ENCODE results near the gene TMEM53. TPM values are rescaled to one million over a fixed set of nuclear protein-coding genes. Genes with fewer than 3 reads are reported as not detected.

Gene TMEM53
- total RNA-seq, 1 donor: 6.9 TPM

DNA sequence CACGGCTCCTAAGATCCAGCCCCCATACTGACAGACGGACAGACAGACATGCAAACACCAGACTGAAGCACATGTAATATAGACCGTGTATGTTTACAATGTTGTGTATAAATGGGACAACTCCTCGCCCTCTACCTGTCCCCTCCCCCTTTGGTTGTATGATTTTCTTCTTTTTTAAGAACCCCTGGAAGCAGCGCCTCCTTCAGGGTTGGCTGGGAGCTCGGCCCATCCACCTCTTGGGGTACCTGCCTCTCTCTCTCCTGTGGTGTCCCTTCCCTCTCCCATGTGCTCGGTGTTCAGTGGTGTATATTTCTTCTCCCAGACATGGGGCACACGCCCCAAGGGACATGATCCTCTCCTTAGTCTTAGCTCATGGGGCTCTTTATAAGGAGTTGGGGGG is 23.2 kb downstream of the TMEM53 start:
- Histone ChIP-seq H3K9me3 (ENCODE audit: low read depth, low read length) (no peaks in the 10 kb centered on the region), H3K79me2 (ENCODE audit: insufficient read depth, low read length) (no peaks in the 10 kb centered on the region), H3K27me3 (ENCODE audit: insufficient read depth, low read length) (no peaks in the 10 kb centered on the region), H3K36me3 (ENCODE audit: insufficient read depth, low read length) (peaks cover 51% of the 10 kb centered on the region), H3K4me1 (ENCODE audit: insufficient read depth, low read length) (peaks cover under 1% of the 10 kb centered on the region), H2AFZ (ENCODE audit: low read length) (no peak overlapping the region), H3K27ac (ENCODE audit: low read depth, low read length) (no peak overlapping the region), H4K20me1 (ENCODE audit: insufficient read depth, low read length) (peaks cover 4% of the 10 kb centered on the region), H3K4me2 (ENCODE audit: insufficient read depth, low read length) (no peak overlapping the region), H3K4me3 (ENCODE audit: insufficient read depth, low read length) (no peak overlapping the region)
- peak; percentile 57 for DNase-seq (ENCODE audit: insufficient read length, low spot score, missing footprints)
- TF ChIP-seq CTCF (IDR thresholded peaks at IDR 0.05; ENCODE audit: extremely low read depth, low read depth, low read length): no peak

DNA sequence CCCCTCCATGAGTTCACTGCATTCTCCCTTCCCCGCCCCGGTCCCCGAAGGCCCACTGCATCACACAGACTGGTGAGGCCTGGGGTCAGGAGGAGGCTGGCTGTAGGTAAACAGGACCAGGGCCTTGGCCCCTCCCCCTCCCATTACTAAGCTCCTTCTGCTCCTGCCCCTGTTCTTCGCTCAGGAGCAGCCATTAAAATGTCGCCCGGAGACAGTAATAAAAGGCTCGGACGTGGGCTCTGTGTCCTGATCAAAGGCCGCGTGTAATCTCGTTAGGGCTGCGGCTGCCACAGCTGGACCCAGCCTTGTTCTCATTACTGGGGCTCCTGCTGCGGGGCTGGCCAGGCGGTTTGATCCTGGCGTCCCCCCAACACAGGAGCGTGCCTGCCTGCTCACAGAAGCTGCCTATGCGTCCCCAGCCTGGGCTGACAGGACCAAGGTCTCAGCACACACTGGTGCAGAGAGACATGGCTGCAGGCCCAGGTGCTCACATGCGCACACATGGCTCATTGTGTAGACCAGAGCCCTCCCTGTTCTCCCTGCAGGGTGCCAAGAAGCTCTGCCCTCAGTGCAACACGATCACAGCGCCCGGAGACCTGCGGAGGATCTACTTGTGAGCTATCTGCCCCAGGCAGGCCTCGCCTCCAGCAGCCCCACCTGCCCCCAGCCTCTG is 24.0 kb downstream of the TMEM53 start:
- Histone ChIP-seq H3K4me3 (ENCODE audit: insufficient read depth, low read length) (no peak overlapping the region), H4K20me1 (ENCODE audit: insufficient read depth, low read length) (peaks cover 4% of the 10 kb centered on the region), H3K79me2 (ENCODE audit: insufficient read depth, low read length) (no peaks in the 10 kb centered on the region), H3K36me3 (ENCODE audit: insufficient read depth, low read length) (peaks cover 53% of the 10 kb centered on the region), H3K4me1 (ENCODE audit: insufficient read depth, low read length) (peaks cover 4% of the 10 kb centered on the region), H3K4me2 (ENCODE audit: insufficient read depth, low read length) (no peak overlapping the region), H3K27me3 (ENCODE audit: insufficient read depth, low read length) (no peaks in the 10 kb centered on the region), H3K9me3 (ENCODE audit: low read depth, low read length) (no peaks in the 10 kb centered on the region), H3K27ac (ENCODE audit: low read depth, low read length) (no peak overlapping the region), H2AFZ (ENCODE audit: low read length) (no peak overlapping the region)
- DNase-seq (ENCODE audit: insufficient read length, low spot score, missing footprints): peak; percentile 50
- no peak for TF ChIP-seq CTCF (IDR thresholded peaks at IDR 0.05; ENCODE audit: extremely low read depth, low read depth, low read length)

- DNase-seq (ENCODE audit: insufficient read length, low spot score, missing footprints): no peak
- Histone ChIP-seq H3K36me3 (ENCODE audit: insufficient read depth, low read length) (peaks cover 57% of the 10 kb centered on the region), H2AFZ (ENCODE audit: low read length) (no peak overlapping the region), H4K20me1 (ENCODE audit: insufficient read depth, low read length) (peaks cover 4% of the 10 kb centered on the region), H3K4me1 (ENCODE audit: insufficient read depth, low read length) (peaks cover 10% of the 10 kb centered on the region), H3K4me2 (ENCODE audit: insufficient read depth, low read length) (no peak overlapping the region), H3K9me3 (ENCODE audit: low read depth, low read length) (no peaks in the 10 kb centered on the region), H3K79me2 (ENCODE audit: insufficient read depth, low read length) (no peaks in the 10 kb centered on the region), H3K27ac (ENCODE audit: low read depth, low read length) (no peak overlapping the region), H3K27me3 (ENCODE audit: insufficient read depth, low read length) (no peaks in the 10 kb centered on the region), H3K4me3 (ENCODE audit: insufficient read depth, low read length) (no peak overlapping the region)
- no peak for TF ChIP-seq CTCF (IDR thresholded peaks at IDR 0.05; ENCODE audit: extremely low read depth, low read depth, low read length)
These were observed 24.5 kb downstream of the TMEM53 start for GRCh38 chr1:44649788-44650158.

GRCh38 chr1:44648529-44649250 is 25.6 kb downstream of the TMEM53 start:
- Histone ChIP-seq H3K4me1 (ENCODE audit: insufficient read depth, low read length) (peaks cover 11% of the 10 kb centered on the region), H3K27me3 (ENCODE audit: insufficient read depth, low read length) (no peaks in the 10 kb centered on the region), H3K4me3 (ENCODE audit: insufficient read depth, low read length) (no peak overlapping the region), H3K4me2 (ENCODE audit: insufficient read depth, low read length) (no peak overlapping the region), H3K27ac (ENCODE audit: low read depth, low read length) (no peak overlapping the region), H3K79me2 (ENCODE audit: insufficient read depth, low read length) (no peaks in the 10 kb centered on the region), H3K36me3 (ENCODE audit: insufficient read depth, low read length) (peaks cover 64% of the 10 kb centered on the region), H3K9me3 (ENCODE audit: low read depth, low read length) (no peaks in the 10 kb centered on the region), H4K20me1 (ENCODE audit: insufficient read depth, low read length) (peaks cover 4% of the 10 kb centered on the region), H2AFZ (ENCODE audit: low read length) (no peak overlapping the region)
- TF ChIP-seq CTCF (IDR thresholded peaks at IDR 0.05; ENCODE audit: extremely low read depth, low read depth, low read length): no peak
- DNase-seq (ENCODE audit: insufficient read length, low spot score, missing footprints): peak; percentile 61

All from osteoblast (primary cell).